ENCODE results near the gene RADIL.

Gene RADIL

DNA sequence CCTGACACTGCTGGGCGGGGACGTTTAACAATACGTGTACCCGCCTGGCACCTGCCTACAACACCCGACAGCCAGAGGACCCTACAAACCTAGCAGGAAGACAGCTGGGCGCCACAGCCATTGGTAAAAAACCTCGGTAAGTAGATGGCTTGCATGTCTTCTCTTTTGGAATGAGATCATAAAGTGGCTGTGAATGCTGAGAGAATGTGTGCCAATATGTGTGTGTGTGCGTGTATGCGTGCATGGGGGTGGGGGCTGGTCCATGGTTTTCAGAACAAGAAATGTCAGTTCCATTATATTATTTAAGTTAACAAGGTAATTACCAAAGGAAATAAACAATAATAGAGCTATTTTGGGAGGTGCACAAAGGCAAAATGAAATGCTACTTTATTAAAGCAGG lies 60.8 kb downstream of the RADIL start:
- Mint-ChIP-seq H3K36me3 (ENCODE audit: low read depth) (no peaks in the 10 kb centered on the region), H3K27me3 (ENCODE audit: low read depth) (no peaks in the 10 kb centered on the region), H3K4me3 (no peak overlapping the region), H3K9me3 (no peaks in the 10 kb centered on the region), H3K27ac (no peak overlapping the region), H3K4me1 (ENCODE audit: low read depth) (no peaks in the 10 kb centered on the region)
- no peak for DNase-seq (ENCODE audit: low spot score)

DNA sequence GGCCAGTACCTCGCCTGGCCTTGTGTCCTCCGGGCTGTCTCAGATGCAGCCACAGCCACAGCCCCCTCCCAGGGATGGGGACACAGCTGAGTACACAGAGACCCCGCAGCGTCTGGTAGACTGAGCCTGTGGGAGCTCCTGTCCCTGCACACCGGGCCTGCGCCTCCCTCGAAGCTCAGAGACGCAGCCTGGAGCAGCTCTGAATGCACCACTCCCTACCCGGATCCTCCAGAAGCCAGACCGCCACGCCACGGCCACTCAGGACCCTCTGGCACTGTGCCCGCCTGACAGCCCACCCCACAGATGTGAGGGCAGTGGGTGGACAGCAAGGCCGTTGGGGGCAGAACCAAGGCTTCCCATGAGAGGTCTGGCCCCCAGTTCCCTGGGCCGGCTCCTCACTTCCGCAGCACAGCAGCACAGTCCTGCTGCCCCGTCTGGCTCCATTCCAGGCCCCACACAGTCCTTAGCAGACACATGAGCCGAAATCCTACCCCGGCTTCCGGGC lies 62.5 kb downstream of the RADIL start:
- H3K4me1 Mint-ChIP-seq (ENCODE audit: low read depth), result no peaks in the 10 kb centered on the region
- no peak for DNase-seq (ENCODE audit: low spot score)
- no peak overlapping the region for H3K4me3 Mint-ChIP-seq
- H3K36me3 Mint-ChIP-seq (ENCODE audit: low read depth), result no peaks in the 10 kb centered on the region
- H3K27ac Mint-ChIP-seq, result no peak overlapping the region
- no peaks in the 10 kb centered on the region for H3K27me3 Mint-ChIP-seq (ENCODE audit: low read depth)
- no peaks in the 10 kb centered on the region for H3K9me3 Mint-ChIP-seq

DNA sequence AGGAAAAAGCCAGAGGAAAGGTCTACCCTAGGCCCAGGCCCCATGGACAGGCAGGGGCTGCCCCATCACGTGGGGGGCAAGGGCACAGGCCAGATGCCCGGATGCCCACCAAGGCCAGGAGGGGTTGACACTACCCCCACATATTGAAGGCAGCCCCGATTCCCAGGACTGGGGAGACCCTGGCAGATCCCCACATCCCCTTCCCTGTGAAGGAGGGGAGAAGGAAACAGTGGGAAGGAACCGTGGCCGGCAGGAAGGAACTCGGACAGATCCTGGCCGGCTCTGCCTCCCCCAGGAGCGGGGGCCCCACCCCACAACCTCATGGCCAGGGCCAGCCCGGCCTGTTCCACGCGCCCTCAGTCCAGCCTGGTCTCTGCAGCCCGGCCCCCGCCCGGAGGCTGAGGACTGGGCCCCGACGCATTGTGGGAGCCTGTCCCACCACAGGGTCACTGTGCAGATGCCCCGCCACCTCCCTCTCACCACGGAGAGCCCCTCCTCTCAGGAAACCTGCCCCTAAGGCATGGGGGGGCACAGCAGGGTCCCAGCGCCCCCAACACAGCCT lies 63.0 kb downstream of the RADIL start:
- Mint-ChIP-seq H3K36me3 (ENCODE audit: low read depth) (no peaks in the 10 kb centered on the region), H3K4me3 (no peak overlapping the region), H3K27me3 (ENCODE audit: low read depth) (no peaks in the 10 kb centered on the region), H3K4me1 (ENCODE audit: low read depth) (no peaks in the 10 kb centered on the region), H3K9me3 (no peaks in the 10 kb centered on the region), H3K27ac (no peak overlapping the region)
- DNase-seq (ENCODE audit: low spot score), result no peak

DNA sequence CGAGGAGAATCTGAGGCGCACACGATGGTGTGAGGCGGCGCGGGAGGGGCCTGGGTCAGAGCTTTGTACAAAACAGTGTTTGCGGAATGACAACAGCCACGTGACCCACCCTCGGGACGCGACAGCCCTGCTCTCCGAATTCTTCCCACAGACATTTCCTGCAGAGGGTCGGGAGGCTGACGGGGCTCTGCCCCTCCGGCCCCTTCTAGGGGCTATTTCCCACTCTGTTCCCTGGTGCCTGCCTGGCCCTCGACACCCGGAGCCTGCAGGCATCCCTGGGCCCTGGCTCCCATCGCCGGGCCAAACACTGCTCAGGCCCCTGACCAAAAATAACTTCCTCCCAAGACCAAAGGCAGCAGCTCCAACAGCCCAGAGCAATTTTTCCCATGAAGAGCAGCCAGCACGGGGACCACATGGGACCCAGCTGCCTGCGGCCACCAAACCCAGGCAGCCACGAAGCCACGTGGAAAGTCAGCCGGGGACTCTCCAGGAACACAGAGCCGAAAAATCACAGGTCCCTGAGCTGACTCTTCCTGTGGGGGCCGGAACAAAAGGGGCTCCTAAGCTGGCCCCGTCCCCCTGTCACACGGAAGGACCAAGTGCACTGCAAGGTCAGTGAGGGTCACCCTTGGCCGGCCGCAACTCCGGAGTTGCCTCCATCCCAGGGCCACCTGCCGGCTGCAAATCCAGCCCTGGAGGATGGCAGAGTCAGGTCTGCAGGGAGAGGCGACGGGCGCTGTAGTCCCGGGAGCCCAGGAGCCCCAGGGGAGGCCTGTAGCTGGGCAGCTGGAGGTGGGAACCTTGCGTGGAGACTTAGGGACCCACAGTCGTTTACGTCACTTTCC lies 63.7 kb downstream of the RADIL start:
- no peaks in the 10 kb centered on the region for H3K36me3 Mint-ChIP-seq (ENCODE audit: low read depth)
- no peak for DNase-seq (ENCODE audit: low spot score)
- no peaks in the 10 kb centered on the region for H3K27me3 Mint-ChIP-seq (ENCODE audit: low read depth)
- no peak overlapping the region for H3K27ac Mint-ChIP-seq
- no peaks in the 10 kb centered on the region for H3K9me3 Mint-ChIP-seq
- no peak overlapping the region for H3K4me3 Mint-ChIP-seq
- H3K4me1 Mint-ChIP-seq (ENCODE audit: low read depth), result no peaks in the 10 kb centered on the region

DNA sequence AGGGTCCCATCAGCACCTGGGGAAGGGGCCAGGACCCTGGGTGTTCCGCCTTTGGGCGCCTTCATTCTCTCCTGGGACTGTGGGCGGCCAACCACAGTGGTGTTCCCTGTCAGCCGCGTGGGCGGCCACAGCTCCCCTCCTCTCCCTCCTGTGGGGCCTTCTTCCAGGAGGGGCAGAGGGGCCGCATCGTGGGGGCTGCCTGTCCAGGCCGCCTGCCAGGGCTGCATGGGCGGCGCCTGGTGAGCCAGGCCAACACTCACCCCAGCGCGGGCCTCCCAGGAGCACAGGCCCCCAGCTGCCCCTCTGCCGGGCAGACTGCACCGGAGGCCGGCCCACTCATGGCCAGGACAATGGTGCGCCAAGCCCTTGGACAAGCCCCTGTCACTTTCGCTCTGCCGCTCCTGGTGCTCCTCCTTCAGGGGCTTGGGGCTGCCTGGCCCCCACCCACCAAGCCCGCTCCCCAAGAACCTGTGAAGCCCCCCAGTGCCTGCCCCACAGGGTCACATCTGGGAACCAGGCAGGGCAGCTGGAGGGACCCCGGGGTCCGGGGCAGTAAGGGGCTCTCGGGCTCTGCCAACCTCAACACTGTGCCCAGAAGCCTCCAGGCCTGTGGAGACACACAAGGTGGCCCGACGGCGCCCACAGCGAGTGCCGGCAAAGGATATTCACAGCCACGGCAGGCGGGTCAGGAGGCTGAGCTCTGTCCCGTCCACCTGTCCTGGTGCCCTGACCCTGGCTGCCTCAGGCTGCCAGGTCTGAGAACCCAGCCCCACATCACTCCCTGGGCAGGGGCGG lies 65.3 kb downstream of the RADIL start:
- no peak for DNase-seq (ENCODE audit: low spot score)
- Mint-ChIP-seq H3K36me3 (ENCODE audit: low read depth) (no peaks in the 10 kb centered on the region), H3K27me3 (ENCODE audit: low read depth) (peaks cover 6% of the 10 kb centered on the region), H3K4me3 (no peak overlapping the region), H3K27ac (no peak overlapping the region), H3K4me1 (ENCODE audit: low read depth) (no peaks in the 10 kb centered on the region), H3K9me3 (peaks cover 3% of the 10 kb centered on the region)

DNA sequence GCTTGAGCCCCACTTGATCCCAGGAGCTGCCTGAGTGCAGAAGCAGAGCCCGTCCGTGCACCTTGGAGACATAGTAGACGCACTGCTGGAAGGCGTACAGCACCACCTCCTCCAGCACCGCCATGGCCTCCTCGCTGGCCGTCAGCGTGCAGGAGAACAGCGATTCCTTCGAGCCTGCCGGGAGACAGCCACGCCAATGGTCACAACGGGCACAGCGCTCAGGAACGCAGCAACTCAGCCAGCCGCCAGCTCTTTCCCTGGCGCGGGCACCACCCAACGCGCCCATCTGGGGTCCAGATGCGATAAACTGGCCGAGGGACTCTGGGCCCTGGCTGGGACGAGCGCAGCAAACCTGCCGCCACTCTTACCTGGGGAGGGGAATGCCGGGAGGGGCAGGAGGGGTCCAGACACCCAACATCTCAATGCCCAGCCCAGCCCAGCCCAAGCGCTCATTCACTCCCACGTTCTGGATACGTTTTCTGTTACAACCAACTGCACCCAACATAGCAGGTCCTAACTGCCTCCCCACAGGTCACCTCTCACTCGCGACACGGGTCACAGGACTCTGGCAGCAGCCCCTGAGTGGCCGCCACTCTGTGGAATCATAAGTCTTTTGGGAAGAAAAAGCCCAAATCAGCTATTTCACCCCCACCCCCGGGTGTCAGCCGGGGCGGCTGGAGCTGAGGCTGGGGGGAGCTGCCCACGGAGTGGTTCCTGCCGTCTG lies 66.2 kb downstream of the RADIL start:
- no peak for DNase-seq (ENCODE audit: low spot score)
- H3K27ac Mint-ChIP-seq, result no peak overlapping the region
- H3K9me3 Mint-ChIP-seq, result peaks cover 10% of the 10 kb centered on the region
- no peaks in the 10 kb centered on the region for H3K36me3 Mint-ChIP-seq (ENCODE audit: low read depth)
- no peaks in the 10 kb centered on the region for H3K4me1 Mint-ChIP-seq (ENCODE audit: low read depth)
- H3K27me3 Mint-ChIP-seq (ENCODE audit: low read depth), result peaks cover 12% of the 10 kb centered on the region
- H3K4me3 Mint-ChIP-seq, result no peak overlapping the region

DNA sequence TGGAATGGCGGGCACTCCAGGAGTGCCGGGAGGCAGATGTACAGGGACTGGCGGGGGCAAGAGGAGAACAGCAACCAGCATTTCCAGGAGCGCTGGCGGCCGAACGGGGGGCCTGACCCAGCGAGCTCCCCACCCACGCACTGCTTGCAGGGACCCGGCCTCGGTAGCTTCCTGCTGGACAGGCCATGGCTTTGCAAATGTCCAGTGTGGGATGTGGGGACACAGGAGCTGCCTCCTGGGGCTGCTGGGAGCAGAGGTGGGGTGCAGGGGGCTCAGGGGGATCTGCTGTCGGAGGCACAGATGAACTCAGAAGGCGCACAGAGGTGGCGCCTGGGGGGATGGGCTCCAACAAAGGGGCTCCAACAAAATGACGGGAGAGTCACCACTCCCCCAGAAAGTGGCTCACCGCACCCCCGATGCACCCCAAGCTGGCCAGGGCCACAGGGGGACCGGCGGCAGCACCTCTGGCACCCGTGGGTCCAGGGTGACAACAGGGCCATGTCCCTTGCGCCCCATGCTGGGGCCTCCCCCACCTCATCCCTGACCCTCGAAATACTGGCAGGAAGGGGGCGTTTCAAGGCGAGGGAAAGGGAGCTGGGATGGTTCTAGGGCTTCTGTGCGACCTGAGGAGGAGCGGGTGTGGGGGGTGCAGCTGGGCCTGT lies 67.0 kb downstream of the RADIL start:
- H3K4me3 Mint-ChIP-seq, result no peak overlapping the region
- H3K27ac Mint-ChIP-seq, result no peak overlapping the region

DNA sequence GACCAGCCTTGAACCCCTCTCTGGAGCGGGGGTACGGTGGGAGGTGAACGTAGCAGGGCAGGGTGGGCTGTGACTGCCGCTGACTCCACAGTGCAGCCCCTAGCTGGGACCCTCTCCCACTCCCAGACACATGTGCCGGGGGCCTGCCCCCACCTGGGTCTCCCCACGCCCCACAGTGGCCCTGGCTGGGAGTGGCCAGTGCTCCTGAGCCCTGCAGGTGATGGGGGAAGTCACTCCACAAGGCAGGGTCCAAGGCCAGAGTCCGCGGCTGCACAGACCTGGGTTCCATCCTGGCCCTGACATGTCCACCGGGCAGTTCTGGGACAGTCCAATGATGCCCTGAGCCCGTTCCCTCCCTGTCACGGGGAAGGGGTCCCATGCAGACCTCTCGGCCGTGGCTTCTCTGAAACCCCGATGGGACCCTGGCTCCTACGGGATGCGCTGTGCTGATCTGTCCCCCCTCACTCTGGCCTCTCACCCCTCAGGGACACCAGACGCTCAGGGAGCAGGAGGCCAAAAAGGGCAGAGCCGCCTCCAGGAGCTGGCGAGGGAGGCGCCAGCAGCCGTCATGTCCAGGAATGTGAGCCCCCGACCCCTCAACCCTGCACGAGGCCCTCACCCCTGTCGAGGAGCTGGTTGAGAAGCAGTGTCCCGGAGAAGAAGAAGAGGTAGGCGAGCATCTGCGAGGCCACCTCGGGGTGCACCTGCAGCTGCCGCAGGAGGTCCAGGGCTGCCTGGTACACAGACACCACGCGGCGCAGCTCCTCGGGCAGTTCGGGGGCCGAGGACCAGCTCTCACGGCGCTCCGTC lies 67.7 kb downstream of the RADIL start:
- H3K27me3 Mint-ChIP-seq (ENCODE audit: low read depth), result peaks cover 12% of the 10 kb centered on the region
- H3K9me3 Mint-ChIP-seq, result peaks cover 10% of the 10 kb centered on the region
- no peak overlapping the region for H3K4me3 Mint-ChIP-seq

More for the DNA sequence above, 67.0 kb downstream of the RADIL start:
- H3K9me3 Mint-ChIP-seq, result peaks cover 10% of the 10 kb centered on the region
- no peaks in the 10 kb centered on the region for H3K36me3 Mint-ChIP-seq (ENCODE audit: low read depth)
- no peak for DNase-seq (ENCODE audit: low spot score)
- no peaks in the 10 kb centered on the region for H3K4me1 Mint-ChIP-seq (ENCODE audit: low read depth)
- H3K27me3 Mint-ChIP-seq (ENCODE audit: low read depth), result peaks cover 12% of the 10 kb centered on the region

DNA sequence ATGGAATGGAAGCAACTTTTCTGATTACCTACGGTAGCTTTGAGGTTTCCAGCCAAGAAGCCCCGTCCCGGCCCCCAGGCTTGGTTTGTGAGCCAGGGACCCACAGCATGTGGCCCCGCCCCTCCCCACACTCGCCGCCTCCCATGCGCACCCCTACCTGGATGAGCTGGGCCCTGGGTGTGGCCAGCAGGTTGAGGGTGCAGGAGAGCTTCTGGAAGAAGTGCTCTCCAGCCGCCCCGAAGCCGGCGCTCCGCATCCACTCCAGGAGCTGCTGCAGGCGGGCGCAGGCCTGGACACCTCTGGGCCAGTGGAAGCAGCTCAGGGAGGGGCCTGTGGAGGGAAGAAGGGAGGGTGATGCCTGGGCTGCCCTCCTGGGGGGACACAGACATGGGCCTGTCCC lies 68.4 kb downstream of the RADIL start:
- Mint-ChIP-seq H3K4me3 (no peak overlapping the region), H3K27ac (no peak overlapping the region), H3K36me3 (ENCODE audit: low read depth) (no peaks in the 10 kb centered on the region), H3K27me3 (ENCODE audit: low read depth) (peaks cover 16% of the 10 kb centered on the region), H3K4me1 (ENCODE audit: low read depth) (no peaks in the 10 kb centered on the region), H3K9me3 (peaks cover 10% of the 10 kb centered on the region)
- DNase-seq (ENCODE audit: low spot score), result no peak

More for the DNA sequence above, 67.7 kb downstream of the RADIL start:
- no peaks in the 10 kb centered on the region for H3K36me3 Mint-ChIP-seq (ENCODE audit: low read depth)
- H3K27ac Mint-ChIP-seq, result no peak overlapping the region
- DNase-seq (ENCODE audit: low spot score), result no peak
- H3K4me1 Mint-ChIP-seq (ENCODE audit: low read depth), result no peaks in the 10 kb centered on the region

DNA sequence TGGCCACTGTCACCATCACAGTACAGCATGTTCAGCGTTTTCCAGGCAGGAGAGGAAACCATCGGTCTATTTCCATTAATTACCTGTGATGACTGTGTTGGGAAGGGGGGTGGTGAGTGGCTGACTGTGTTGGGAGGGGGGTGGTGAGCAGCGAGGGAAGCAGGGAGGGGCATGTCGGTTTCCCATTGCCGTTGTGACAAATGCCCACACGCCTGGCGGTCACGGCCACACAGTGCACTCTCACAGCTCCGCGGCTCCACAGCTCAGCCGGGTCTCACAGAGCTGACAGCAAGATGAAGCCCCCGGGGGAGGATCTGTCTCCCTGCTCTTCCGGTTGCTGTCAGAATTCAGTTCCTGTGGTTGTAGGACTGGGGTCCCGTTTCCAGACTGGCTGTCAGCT lies 69.1 kb downstream of the RADIL start:
- Mint-ChIP-seq H3K4me3 (no peak overlapping the region), H3K27ac (no peak overlapping the region)

DNA sequence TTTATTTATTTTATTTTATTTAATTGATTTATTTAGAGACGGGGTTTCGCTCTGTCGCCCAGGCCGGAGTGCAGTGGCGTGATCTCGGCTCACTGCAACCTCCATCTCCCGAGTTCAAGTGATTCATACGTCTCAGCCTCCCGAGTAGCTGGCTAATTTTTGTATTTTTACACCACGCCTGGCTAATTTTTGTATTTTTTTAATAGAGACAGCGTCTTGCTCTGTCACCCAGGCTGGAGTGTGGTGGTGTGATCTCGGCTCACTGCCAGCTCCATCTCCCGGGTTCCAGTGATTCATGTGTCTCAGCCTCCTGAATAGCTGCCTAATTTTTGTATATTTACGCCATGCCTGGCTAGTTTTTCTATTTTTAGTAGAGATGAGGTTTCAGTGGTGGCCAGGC lies 73.8 kb downstream of the RADIL start:
- Mint-ChIP-seq H3K4me3 (no peak overlapping the region), H3K27me3 (ENCODE audit: low read depth) (peaks cover 39% of the 10 kb centered on the region), H3K27ac (no peak overlapping the region), H3K4me1 (ENCODE audit: low read depth) (no peaks in the 10 kb centered on the region), H3K36me3 (ENCODE audit: low read depth) (no peaks in the 10 kb centered on the region), H3K9me3 (peaks cover 10% of the 10 kb centered on the region)
- DNase-seq (ENCODE audit: low spot score), result no peak

More for the DNA sequence above, 69.1 kb downstream of the RADIL start:
- Mint-ChIP-seq H3K27me3 (ENCODE audit: low read depth) (peaks cover 18% of the 10 kb centered on the region), H3K4me1 (ENCODE audit: low read depth) (no peaks in the 10 kb centered on the region), H3K36me3 (ENCODE audit: low read depth) (no peaks in the 10 kb centered on the region), H3K9me3 (peaks cover 10% of the 10 kb centered on the region)
- DNase-seq (ENCODE audit: low spot score), result no peak

DNA sequence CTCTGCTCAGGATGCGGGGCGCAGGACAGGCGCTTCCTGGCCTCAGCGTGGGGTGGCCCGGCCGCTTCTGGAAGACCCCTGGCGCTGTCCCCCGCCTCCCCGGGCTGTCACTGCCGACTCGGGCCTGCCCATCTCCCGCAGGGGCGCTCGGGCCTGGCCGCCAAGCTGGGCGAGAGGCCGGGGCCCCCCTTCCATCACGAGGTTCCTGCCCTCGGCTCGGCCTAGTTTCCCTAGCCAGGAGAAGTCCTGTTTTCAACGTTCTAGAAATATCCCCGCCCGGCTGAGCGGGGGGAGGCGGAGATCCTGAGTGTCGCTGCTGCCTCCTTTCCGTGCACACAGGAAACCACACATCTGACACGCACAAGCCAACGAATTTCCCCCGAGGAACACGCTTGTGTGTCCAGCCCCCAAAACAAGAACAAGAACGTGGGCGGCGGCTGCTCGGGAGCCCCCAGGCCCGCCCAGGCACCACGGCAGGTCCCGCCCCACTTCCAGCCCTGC lies 74.4 kb downstream of the RADIL start:
- no peak for DNase-seq (ENCODE audit: low spot score)
- Mint-ChIP-seq H3K36me3 (ENCODE audit: low read depth) (no peaks in the 10 kb centered on the region), H3K27ac (no peak overlapping the region), H3K27me3 (ENCODE audit: low read depth) (peaks cover 37% of the 10 kb centered on the region), H3K4me3 (peak overlapping the region; percentile 61), H3K9me3 (peaks cover 10% of the 10 kb centered on the region), H3K4me1 (ENCODE audit: low read depth) (no peaks in the 10 kb centered on the region)
